Effector memory CD4-positive, alpha-beta T cell (primary cell): ENCODE measurements around the gene CHCHD3.
"Not testable (repeated sequence)": the region's sequence is repeated elsewhere in the genome, so short reads cannot be mapped to it uniquely, and the experiment has no call there.

Experiments used
- DNase-seq, 3 donors: peaks; one replicate each; pipeline ENCODE4 v3.0.0-alpha.2; 2020
- H3K27ac ChIP-seq: 2 replicates; pipeline ENCODE4 v1.7.0; 2013; ENCODE audit warnings: mild to moderate bottlenecking, low read length, moderate library complexity; ENCODE audit not compliant: insufficient read depth, poor library complexity, severe bottlenecking
- H3K27me3 ChIP-seq: replicated peaks from 2 replicates; pipeline ENCODE4 v1.7.0; 2013; ENCODE audit warnings: mild to moderate bottlenecking, low read length; ENCODE audit not compliant: insufficient read depth, control insufficient read depth, poor library complexity, severe bottlenecking
- H3K36me3 ChIP-seq: 2 replicates; pipeline ENCODE4 v1.7.0; 2013; ENCODE audit warnings: mild to moderate bottlenecking, low read length, moderate library complexity; ENCODE audit not compliant: control insufficient read depth, insufficient read depth
- H3K4me1 ChIP-seq: 2 replicates; pipeline ENCODE4 v1.7.0; 2013; ENCODE audit warnings: low read length, mild to moderate bottlenecking; ENCODE audit not compliant: control insufficient read depth, insufficient read depth, poor library complexity, severe bottlenecking
- H3K4me3 ChIP-seq: 2 replicates; pipeline ENCODE4 v1.7.0; 2013; ENCODE audit warnings: low read length, low read depth, mild to moderate bottlenecking; ENCODE audit not compliant: insufficient read depth, poor library complexity, severe bottlenecking
- H3K9me3 ChIP-seq: 2 replicates; pipeline ENCODE4 v1.7.0; 2013; ENCODE audit warnings: mild to moderate bottlenecking, low read length, moderate library complexity; ENCODE audit not compliant: control insufficient read depth

CHCHD3 gene

GRCh38 chr7:132967470-132967848 lies 114.4 kb downstream of the CHCHD3 start:
- H3K4me3 ChIP-seq, H3K27ac ChIP-seq: not testable (repeated sequence)

GRCh38 chr7:132966754-132967469 lies 115.0 kb downstream of the CHCHD3 start:
- Histone ChIP-seq H3K4me3 (no peak overlapping the region), H3K27ac (no peak overlapping the region), H3K27me3 (no peaks in the 10 kb centered on the region), H3K4me1 (no peaks in the 10 kb centered on the region), H3K36me3 (no peaks in the 10 kb centered on the region), H3K9me3 (no peaks in the 10 kb centered on the region)
- no peak for DNase-seq

More at GRCh38 chr7:132967470-132967848, 114.4 kb downstream of the CHCHD3 start:
- H3K36me3 ChIP-seq, H3K4me1 ChIP-seq, DNase-seq, H3K9me3 ChIP-seq, H3K27me3 ChIP-seq: not testable (repeated sequence)

DNA sequence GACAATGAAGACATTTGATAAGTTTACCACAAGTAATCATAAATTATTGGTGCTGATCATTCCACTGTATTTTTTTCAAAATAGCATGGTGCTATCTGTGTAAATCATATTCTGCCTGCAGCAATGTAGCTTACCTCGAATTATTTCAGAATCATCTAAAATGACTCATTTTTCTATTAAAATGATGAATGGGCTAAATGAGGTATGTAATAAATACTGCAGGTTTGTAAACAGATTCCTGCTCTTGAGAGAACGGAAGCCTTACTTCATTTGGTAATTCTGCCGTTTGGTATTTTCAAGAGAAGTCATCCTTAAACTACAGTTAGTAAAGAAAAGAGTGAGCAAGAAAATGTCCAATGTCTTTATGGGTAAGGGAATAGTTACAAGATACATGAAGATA lies 115.9 kb downstream of the CHCHD3 start:
- Histone ChIP-seq H3K4me1 (no peaks in the 10 kb centered on the region), H3K4me3 (no peak overlapping the region), H3K27ac (no peak overlapping the region), H3K36me3 (no peaks in the 10 kb centered on the region), H3K27me3 (no peaks in the 10 kb centered on the region), H3K9me3 (no peaks in the 10 kb centered on the region)
- DNase-seq: no peak

GRCh38 chr7:132964876-132965275 lies 117.0 kb downstream of the CHCHD3 start:
- Histone ChIP-seq H3K27ac (no peak overlapping the region), H3K36me3 (no peaks in the 10 kb centered on the region), H3K9me3 (no peaks in the 10 kb centered on the region), H3K4me3 (no peak overlapping the region), H3K4me1 (no peaks in the 10 kb centered on the region), H3K27me3 (no peaks in the 10 kb centered on the region)
- DNase-seq: no peak

DNA sequence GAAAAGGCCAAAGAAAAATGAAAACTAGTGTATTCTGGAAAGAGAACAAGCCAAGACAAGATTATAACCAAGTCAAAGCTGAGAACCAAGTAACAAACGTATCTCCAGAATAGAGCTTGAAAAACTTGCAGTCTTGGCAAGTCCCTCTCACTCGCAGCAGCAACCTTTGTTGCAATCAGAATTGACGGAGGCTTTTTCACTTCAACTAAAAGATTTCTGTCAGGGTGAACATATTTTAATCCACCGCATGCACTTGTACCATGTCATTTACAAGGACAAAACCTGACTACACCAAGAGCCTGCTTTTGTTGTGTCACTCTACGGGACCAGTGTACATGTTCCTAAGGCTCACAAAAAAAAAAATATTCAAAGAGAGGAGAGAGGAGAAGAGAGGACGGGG lies 122.0 kb downstream of the CHCHD3 start:
- no peak for DNase-seq
- H3K4me1 ChIP-seq: no peaks in the 10 kb centered on the region

GRCh38 chr7:132956556-132956955 lies 125.3 kb downstream of the CHCHD3 start:
- no peaks in the 10 kb centered on the region for H3K9me3 ChIP-seq
- H3K36me3 ChIP-seq: no peaks in the 10 kb centered on the region
- H3K4me3 ChIP-seq: no peak overlapping the region
- H3K4me1 ChIP-seq: no peaks in the 10 kb centered on the region
- no peak for DNase-seq
- H3K27ac ChIP-seq: no peak overlapping the region
- no peaks in the 10 kb centered on the region for H3K27me3 ChIP-seq

More for the DNA sequence above, 122.0 kb downstream of the CHCHD3 start:
- no peak overlapping the region for H3K4me3 ChIP-seq
- no peaks in the 10 kb centered on the region for H3K27me3 ChIP-seq
- no peaks in the 10 kb centered on the region for H3K36me3 ChIP-seq
- H3K9me3 ChIP-seq: no peaks in the 10 kb centered on the region
- no peak overlapping the region for H3K27ac ChIP-seq

- H3K36me3 ChIP-seq: no peaks in the 10 kb centered on the region
- no peak overlapping the region for H3K27ac ChIP-seq
- no peak for DNase-seq
- no peaks in the 10 kb centered on the region for H3K4me1 ChIP-seq
- no peaks in the 10 kb centered on the region for H3K9me3 ChIP-seq
- H3K27me3 ChIP-seq: no peaks in the 10 kb centered on the region
- no peak overlapping the region for H3K4me3 ChIP-seq
Measured at GRCh38 chr7:132953468-132953867, 128.4 kb downstream of the CHCHD3 start.

DNA sequence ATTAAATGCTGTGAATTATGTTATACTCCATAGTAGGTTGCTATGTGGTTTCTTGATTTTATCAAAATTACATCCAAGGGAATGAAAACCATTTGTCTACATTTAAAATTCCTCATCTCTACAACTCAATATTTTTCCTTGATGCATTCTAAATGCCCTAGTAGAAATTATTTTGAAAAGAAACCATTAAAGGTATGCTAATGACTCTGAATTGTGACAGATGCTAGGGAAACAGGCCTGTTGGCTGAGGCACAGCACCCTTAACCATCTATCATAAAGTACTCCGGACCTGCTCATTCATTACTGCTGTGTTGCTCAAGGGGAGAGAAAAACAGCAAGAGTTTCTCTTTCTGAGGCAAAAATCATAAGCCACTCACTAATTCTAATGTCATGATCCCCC lies 131.2 kb downstream of the CHCHD3 start:
- Histone ChIP-seq H3K27me3 (no peaks in the 10 kb centered on the region), H3K36me3 (no peaks in the 10 kb centered on the region), H3K4me1 (no peaks in the 10 kb centered on the region), H3K4me3 (no peak overlapping the region), H3K9me3 (no peaks in the 10 kb centered on the region), H3K27ac (no peak overlapping the region)
- no peak for DNase-seq

- no peak overlapping the region for H3K27ac ChIP-seq
- no peaks in the 10 kb centered on the region for H3K9me3 ChIP-seq
- no peak overlapping the region for H3K4me3 ChIP-seq
- H3K4me1 ChIP-seq: no peaks in the 10 kb centered on the region
- no peaks in the 10 kb centered on the region for H3K36me3 ChIP-seq
- H3K27me3 ChIP-seq: no peaks in the 10 kb centered on the region
- no peak for DNase-seq
Measured at GRCh38 chr7:132947011-132947410, 134.9 kb downstream of the CHCHD3 start.

- Histone ChIP-seq H3K4me1 (no peaks in the 10 kb centered on the region), H3K27ac (no peak overlapping the region), H3K36me3 (no peaks in the 10 kb centered on the region), H3K27me3 (no peaks in the 10 kb centered on the region), H3K9me3 (no peaks in the 10 kb centered on the region), H3K4me3 (no peak overlapping the region)
- DNase-seq: no peak
Measured at GRCh38 chr7:132944774-132945173, 137.1 kb downstream of the CHCHD3 start.
